GM19455 (cell line): ENCODE results near the gene ZNF618.

ENCODE experiments used
- ATAC-seq: cut with Tn5 transposase; IDR thresholded peaks from one replicate; pipeline ENCODE4 v1.9.1; 2021; ENCODE audit not compliant: unreplicated experiment

ZNF618 gene

GRCh38 chr9:113911850-113912557 is 35.9 kb downstream of the ZNF618 start:
- ATAC-seq: no peak

- no peak for ATAC-seq
These were observed 36.7 kb downstream of the ZNF618 start for GRCh38 chr9:113912816-113913215.

- no peak for ATAC-seq
These were observed 37.5 kb downstream of the ZNF618 start for GRCh38 chr9:113913426-113914195.

- no peak for ATAC-seq
These were observed 38.4 kb downstream of the ZNF618 start for GRCh38 chr9:113914517-113914916.

GRCh38 chr9:113915817-113916434 is 39.8 kb downstream of the ZNF618 start:
- no peak for ATAC-seq

GRCh38 chr9:113916931-113917330 is 40.8 kb downstream of the ZNF618 start:
- ATAC-seq: no peak

GRCh38 chr9:113918697-113919350 is 42.7 kb downstream of the ZNF618 start:
- no peak for ATAC-seq

- ATAC-seq: no peak
These were observed 43.3 kb downstream of the ZNF618 start for GRCh38 chr9:113919382-113919781.

GRCh38 chr9:113919871-113920270 is 43.8 kb downstream of the ZNF618 start:
- ATAC-seq: no peak

- no peak for ATAC-seq
These were observed 44.8 kb downstream of the ZNF618 start for GRCh38 chr9:113920872-113921271.

- ATAC-seq: no peak
These were observed 45.4 kb downstream of the ZNF618 start for GRCh38 chr9:113921396-113921925.

GRCh38 chr9:113922160-113922559 is 46.1 kb downstream of the ZNF618 start:
- ATAC-seq: no peak

GRCh38 chr9:113926211-113926610 is 50.1 kb downstream of the ZNF618 start:
- no peak for ATAC-seq

- no peak for ATAC-seq
These were observed 51.2 kb downstream of the ZNF618 start for GRCh38 chr9:113927277-113927676.

- ATAC-seq: no peak
These were observed 52.2 kb downstream of the ZNF618 start for GRCh38 chr9:113928269-113928668.

- ATAC-seq: no peak
These were observed 53.7 kb downstream of the ZNF618 start for GRCh38 chr9:113929634-113930389.

- no peak for ATAC-seq
These were observed 54.3 kb downstream of the ZNF618 start for GRCh38 chr9:113930390-113930783.

GRCh38 chr9:113931140-113931539 is 55.0 kb downstream of the ZNF618 start:
- no peak for ATAC-seq

GRCh38 chr9:113931777-113932176 is 55.7 kb downstream of the ZNF618 start:
- ATAC-seq: no peak

- no peak for ATAC-seq
These were observed 56.9 kb downstream of the ZNF618 start for GRCh38 chr9:113932906-113933584.
